GM12892 (cell line): ENCODE data around the gene NANOS3.

Source experiments
- POLR2A ChIP-seq: IDR thresholded peaks from 2 replicates; pipeline ENCODE4 v1.6.1; 2011; ENCODE audit warnings: low read depth, low read length, control low read depth
- TAF1 ChIP-seq: IDR thresholded peaks from 2 replicates; pipeline ENCODE4 v1.6.1; 2011; ENCODE audit warnings: low read depth, mild to moderate bottlenecking, control low read depth, low read length, borderline replicate concordance

GRCh38 chr19:13920940-13921747, 44.2 kb downstream of the NANOS3 start:
- no peak for TF ChIP-seq TAF1
- no peak for TF ChIP-seq POLR2A
